Fibroblast of skin of left quadriceps (primary cell): ENCODE data around the gene SPATA6.
"Not testable (repeated sequence)": the region's sequence is repeated elsewhere in the genome, so short reads cannot be mapped to it uniquely, and the experiment has no call there.

Experiments used
- DNase-seq, 2 experiments: peaks; one replicate each; pipeline ENCODE4 v3.0.0-alpha.2; 2013; ENCODE audit warnings: low read depth in 2 of 2

Gene SPATA6

GRCh38 chr1:48471691-48472576 lies at the start of gene SPATA6:
SPATA6 (minus strand) TSS chr1:48472204; CDS start chr1:48472008, 196 bp downstream.
- peak; percentile 83 to 85 for DNase-seq

DNA sequence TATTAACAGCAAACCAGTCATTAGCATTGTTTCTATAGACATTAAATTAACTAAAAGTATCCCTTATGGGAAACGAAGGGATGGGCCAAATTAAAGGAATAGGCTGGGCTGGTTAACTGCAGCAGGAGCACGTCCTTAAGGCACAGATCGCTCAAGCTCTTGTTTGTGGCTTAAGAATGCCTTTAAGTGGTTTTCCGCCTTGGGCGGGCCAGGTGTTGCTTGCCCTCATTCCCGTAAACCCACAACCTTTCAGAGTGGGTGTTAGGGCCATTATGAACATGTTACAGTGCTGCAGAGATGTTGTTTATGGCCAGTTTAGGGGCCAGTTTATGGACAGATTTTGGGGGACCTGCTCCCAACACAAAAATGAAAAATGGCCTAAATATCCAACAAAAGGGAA lies 47.9 kb upstream of the SPATA6 start:
- not testable (repeated sequence) for DNase-seq

- no peak for DNase-seq
Measured at GRCh38 chr1:48506870-48507269, 34.9 kb upstream of the SPATA6 start.

DNA sequence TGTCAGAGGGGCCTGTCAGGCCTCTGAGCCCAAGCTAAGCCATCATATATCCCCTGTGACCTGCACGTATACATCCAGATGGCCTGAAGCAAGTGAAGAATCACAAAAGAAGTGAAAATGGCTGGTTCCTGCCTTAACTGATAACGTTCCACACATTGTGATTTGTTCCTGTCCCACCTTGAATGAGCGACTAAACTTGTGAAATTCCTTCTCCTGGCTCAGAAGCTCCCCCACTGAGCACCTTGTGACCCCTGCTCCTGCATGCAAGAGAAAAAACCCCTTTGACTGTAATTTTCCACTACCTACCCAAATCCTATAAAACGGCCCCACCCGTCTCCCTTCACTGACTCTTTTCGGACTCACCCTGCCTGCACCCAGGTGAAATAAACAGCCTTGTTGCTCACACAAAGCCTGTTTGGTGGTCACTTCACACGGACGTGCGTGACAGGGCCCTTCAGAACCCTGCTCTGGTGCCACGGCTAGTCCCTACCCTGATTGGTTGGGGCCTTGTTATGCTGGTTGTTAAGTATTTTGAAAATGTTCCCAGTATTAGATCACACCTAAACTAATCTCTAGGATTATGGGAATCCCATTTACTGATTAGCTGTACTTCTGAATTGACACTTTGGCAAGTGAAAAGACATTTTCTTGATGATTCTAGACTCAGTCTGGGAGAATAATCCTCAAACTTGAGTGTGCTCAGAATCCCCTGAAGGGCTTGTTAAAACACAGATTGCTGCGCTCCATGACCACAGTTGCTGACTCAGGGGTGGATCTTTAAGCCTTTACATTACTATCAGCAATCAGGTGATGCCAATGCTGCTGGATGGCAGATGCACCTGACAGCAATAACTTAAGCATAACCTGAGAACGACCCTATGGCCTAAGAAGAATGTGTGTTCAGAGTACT lies 28.8 kb upstream of the SPATA6 start:
- DNase-seq = no peak

DNA sequence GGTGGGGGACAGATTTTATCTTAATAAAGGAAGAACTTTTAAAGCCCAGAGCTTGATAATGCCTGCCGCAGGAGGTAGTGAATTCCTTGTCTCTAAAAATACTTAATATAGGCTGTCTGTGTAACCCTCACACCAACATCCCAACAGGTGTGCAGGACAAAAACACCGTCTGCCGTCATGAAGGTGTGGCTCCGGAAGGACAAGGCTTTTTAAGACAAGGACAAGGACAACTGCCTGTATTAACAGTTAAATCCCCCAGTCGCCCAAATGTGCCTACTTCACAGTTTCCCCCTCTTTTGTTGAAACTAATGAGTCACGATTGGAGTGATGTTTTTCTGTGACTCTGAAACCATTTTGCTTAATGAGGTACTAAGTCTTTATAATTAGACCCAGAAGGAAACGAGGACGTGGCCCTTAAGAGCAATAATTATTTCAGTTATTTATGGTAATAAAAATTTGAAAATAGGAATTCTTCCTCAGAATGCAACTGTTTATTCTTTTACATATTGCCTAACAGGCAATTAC lies 27.3 kb upstream of the SPATA6 start:
- no peak for DNase-seq

DNA sequence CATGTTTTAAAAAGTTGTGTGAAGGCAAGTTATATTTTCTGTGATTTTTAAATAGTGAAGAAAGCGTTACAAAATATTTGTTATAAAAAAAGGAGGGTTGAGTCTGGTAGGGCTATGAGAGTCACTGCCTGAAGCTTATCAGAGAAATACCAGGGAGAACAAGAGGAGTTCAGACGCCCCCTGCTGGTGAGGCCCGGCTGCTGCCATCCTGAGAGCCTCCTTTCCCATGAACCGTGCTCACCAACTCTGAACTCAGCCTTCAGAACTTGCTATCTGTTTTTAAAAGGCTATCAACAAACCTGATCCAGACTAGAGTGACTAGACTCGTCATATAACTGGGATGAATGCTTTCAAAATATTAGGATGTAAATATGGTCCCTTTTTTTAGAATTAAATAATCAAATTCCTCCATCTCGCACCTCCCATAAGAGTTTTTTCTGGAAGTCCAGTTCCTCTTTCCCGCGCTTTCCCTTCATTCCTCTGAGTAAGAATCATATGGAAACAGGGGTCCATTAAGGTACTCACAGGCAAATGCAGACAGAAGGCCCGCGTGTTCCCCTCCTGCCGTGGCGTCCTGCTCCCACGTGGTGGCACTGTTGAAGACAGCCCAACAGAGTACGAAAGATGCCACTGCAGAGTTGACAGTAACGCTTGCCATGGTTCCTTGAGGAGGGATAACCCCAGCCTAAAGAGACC lies 26.2 kb upstream of the SPATA6 start:
- DNase-seq = peak; percentile 32 to 37

- DNase-seq = no peak
Measured at GRCh38 chr1:48495911-48496310, 23.9 kb upstream of the SPATA6 start.

DNA sequence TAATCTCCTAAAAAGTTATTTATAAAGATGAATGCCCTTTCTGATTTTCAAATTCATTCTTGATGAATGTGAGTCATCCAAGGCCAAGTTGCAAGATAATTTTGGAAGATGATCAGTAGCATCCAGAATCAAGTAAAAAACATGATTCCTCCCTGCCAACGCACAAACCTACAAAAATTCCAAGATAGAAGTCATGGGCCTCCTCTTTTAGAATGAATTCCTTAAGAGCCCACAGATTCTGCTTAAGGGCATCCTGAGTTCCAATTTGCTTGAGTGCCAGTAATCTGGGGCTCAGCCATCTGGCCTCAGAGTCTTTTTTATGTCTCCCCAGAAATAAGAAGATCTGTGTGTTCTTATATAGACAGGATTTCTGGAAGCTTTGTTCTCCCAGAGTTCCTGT lies 23.2 kb upstream of the SPATA6 start:
- DNase-seq = no peak

DNA sequence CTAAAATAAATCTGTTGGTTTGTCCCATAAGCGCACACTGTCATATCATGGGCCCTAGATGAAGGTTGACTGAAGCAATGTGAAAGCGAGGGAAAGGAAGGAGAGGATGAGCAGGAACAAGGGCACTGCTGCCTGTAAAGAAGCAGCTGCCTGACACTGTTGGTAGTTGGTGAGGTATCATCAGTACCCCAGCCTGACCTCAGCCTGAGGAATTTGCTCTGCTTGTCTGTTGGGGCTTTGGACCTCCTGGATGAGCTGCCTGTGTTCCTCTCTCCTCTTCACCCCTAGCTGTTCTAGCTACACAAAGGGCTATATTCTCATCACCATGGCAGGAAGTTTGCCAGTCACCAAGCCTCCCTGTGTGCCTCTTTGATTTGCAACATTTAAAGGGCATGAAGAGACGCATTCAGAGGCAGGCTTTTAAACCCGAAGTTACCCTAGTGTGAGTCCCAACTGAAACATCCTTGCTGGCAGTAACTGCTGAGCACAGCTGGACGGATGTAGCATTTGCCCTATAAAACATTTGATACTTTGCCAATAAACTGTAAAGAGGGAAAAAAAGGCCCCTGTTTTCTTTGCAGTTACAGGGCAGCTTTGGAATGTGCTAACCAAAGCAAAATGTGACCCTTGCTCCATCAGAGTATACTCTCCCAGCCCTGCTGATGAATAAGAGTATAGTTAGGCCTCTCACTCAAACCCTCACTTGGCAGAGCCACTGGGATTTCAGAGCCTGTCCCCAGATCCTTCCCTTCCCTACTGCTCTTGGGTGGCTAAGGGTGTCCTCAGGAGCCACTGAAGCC lies 22.2 kb upstream of the SPATA6 start:
- peak; percentile 61 to 64 for DNase-seq

- no peak for DNase-seq
Measured at GRCh38 chr1:48493041-48493440, 21.0 kb upstream of the SPATA6 start.

GRCh38 chr1:48492392-48492791 lies 20.4 kb upstream of the SPATA6 start:
- DNase-seq = no peak

DNA sequence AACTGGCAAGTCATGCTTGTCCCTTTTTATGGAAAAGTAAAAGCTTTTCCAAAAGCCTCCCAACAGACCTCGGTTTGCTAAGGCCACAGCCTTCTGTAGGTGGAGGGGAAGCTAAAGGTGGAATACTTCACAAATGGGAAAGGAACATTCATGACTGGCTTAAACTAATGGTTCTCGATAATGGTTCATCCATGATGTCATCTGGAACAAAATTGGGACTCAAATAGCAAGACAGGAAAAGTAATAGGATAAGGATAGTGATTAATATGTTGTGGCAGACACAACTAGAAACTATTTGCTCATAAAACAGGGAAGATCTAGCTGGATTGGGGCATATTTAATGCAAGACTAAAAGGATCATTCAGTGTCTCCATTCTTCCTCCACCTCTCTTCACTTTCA lies 16.7 kb upstream of the SPATA6 start:
- no peak for DNase-seq

- no peak for DNase-seq
Measured at GRCh38 chr1:48480504-48480903, 8.5 kb upstream of the SPATA6 start.

- not testable (repeated sequence) for DNase-seq
Measured at GRCh38 chr1:48480023-48480422, 8.0 kb upstream of the SPATA6 start.

GRCh38 chr1:48472638-48473037 lies 634 bp upstream of the SPATA6 start:
- no peak for DNase-seq

DNA sequence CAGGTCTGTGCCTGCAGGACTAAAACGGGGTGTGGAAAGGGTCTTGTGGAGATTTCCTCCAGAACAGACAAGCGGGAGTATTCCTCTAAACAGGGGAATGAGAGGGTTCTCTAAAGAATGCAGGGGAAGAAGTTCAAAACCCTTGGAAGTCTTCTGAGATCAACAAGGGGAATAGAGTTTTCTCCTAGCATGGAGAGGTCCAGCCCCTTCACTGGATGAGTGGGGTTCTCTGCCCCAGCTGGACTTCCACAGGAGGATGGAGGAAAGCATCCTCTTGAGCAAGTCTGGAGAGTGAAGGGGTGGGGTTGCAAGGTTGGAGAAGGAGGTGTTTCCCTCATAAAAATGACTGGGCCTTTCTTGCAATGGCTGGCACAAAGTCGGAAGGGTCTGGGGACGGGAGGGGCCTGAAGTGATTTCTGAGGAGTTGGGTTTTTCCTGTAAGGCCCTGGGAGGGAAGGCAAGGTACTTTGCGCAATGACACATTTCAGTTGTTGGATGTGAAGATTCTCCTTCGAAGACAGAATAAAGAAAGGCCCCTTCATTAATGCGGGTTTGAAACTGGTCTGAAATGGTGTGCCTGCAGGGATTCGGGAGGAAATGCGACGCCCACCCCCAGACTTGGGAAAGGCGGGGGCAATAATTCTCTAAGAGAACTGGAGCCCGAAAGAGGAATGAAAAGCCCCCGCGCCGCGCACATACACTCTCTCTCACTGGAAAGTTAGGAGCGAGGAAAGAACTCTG lies 884 bp downstream of the SPATA6 start:
- DNase-seq = no peak

GRCh38 chr1:48470481-48470855 lies 1.5 kb downstream of the SPATA6 start:
- no peak for DNase-seq

DNA sequence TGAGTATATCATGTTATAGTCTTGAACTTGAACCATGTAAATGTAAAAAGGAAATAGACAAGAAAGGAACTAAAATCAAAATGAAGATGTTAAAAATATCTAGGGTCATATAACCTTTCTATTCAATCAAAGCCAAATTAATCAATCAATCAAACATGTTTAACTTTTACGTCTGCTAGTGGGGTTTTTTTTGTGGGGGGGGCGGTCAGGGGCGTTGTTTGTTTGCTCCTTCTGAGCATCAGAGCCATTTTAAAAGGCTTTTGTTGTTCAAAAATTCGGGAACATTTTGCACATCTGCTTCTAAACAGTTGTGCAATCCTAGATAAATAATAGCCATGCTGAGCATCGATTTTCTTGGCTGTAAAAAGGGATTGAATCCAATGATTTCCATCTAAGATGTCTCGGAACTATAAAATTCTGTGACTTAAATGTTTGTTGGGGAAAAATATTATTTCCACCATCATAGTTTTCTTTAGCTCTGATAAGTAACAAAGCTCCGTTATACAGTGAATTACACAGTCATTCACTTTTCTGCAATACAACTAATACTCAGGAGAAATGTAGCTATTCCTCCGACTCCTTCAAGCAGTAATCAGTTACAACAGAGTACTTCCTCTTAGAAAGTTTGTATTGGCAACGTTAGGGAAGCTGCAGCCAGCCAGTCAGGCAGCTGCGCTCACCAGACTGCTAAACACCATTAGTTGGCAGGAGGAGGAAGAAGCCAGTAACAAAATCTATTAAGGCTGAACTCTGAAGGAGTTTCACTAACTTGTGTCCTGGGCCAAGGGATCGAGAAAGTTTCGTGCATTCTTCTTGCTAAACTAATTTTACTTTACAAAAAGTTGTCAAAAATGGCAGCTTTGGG lies 2.2 kb downstream of the SPATA6 start:
- peak in 1 of 2 experiments; percentile 12 for DNase-seq

GRCh38 chr1:48466594-48466993 lies 5.4 kb downstream of the SPATA6 start:
- DNase-seq = no peak
